ENCODE data around the gene MFAP3. TPM values are rescaled to one million over a fixed set of nuclear protein-coding genes. Genes with fewer than 3 reads are reported as not detected.

MFAP3 gene
- total RNA-seq, 1 experiment from 2014 or later, result 87.4 TPM

- Histone ChIP-seq H3K27me3 (replicated peaks) (no peaks in the 10 kb centered on the region), H3K36me3 (peaks cover 8% of the 10 kb centered on the region), H3K27ac (no peak overlapping the region), H3K4me1 (replicated peaks) (peaks cover 3% of the 10 kb centered on the region), H3K4me3 (no peak overlapping the region), H3K9me3 (replicated peaks) (no peaks in the 10 kb centered on the region)
- no peak for DNase-seq (ENCODE audit: low read depth in 1 of 2, low spot score in 2 of 2)
Observed at GRCh38 chr5:154034944-154035343, 3.8 kb upstream of the MFAP3 start.

- Histone ChIP-seq H3K9me3 (replicated peaks) (no peaks in the 10 kb centered on the region), H3K27me3 (replicated peaks) (no peaks in the 10 kb centered on the region), H3K36me3 (peaks cover 10% of the 10 kb centered on the region), H3K4me1 (replicated peaks) (peaks cover 3% of the 10 kb centered on the region), H3K4me3 (peak overlapping the region; percentile 73), H3K27ac (peak overlapping the region; percentile 52)
- no peak for DNase-seq (ENCODE audit: low read depth in 1 of 2, low spot score in 2 of 2)
Observed at GRCh38 chr5:154038261-154038706, 483 bp upstream of the MFAP3 start.

DNA sequence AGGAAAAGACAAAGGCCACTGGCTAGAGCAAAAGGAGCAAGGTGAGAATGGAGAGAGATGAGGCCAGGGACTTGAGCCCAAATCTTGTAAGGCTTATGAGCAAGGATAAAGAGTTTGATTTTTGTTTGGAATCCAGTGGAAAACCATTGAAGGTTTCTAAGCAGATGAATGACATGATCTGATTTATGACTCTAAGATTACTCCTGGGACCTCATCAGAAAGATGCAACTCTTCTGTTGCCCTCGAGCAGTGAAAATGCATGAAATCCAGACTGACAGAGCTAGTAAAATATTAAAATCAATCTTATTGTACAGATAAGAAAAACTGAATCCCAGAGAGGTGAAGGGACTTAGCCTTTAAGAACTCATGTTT, 677 bp downstream of the MFAP3 start:
- DNase-seq (ENCODE audit: low read depth in 1 of 2, low spot score in 2 of 2), result no peak
- H3K4me3 ChIP-seq, result peak overlapping the region; percentile 73
- H3K27me3 ChIP-seq (replicated peaks), result no peaks in the 10 kb centered on the region
- H3K4me1 ChIP-seq (replicated peaks), result peaks cover 3% of the 10 kb centered on the region
- peak overlapping the region; percentile 52; the same call in 1 of the 2 replicates for H3K27ac ChIP-seq
- H3K9me3 ChIP-seq (replicated peaks), result no peaks in the 10 kb centered on the region
- H3K36me3 ChIP-seq, result peaks cover 15% of the 10 kb centered on the region

DNA sequence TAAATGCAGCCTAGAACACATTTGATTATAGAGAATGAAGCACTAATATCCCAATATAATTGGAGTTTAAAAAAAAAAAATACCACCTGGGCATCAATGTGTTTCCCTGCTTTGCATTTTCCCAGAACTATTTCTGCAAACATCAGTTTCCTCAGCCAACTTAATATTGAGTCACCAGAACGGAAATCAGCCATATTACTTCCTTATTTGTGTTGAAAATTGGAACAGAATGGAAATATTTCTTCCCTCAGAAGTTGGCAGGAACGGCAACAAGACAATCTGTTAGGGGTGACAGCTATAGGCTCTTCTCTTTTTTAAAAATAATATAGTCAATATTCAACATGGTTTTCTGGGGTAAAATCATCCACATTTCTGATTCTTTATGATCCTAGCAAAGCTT, 4.0 kb downstream of the MFAP3 start:
- no peak for DNase-seq (ENCODE audit: low read depth in 1 of 2, low spot score in 2 of 2)
- no peak overlapping the region for H3K4me3 ChIP-seq

GRCh38 chr5:154044099-154044498, 5.3 kb downstream of the MFAP3 start:
- Histone ChIP-seq H3K4me1 (replicated peaks) (peaks cover 3% of the 10 kb centered on the region; the same call in 1 of the 2 replicates), H3K36me3 (peaks cover 14% of the 10 kb centered on the region), H3K9me3 (replicated peaks) (no peaks in the 10 kb centered on the region), H3K4me3 (no peak overlapping the region), H3K27me3 (replicated peaks) (no peaks in the 10 kb centered on the region), H3K27ac (no peak overlapping the region)
- no peak for DNase-seq (ENCODE audit: low read depth in 1 of 2, low spot score in 2 of 2)

More for the DNA sequence above, 4.0 kb downstream of the MFAP3 start:
- H3K27ac ChIP-seq, result no peak overlapping the region
- H3K9me3 ChIP-seq (replicated peaks), result no peaks in the 10 kb centered on the region
- H3K36me3 ChIP-seq, result peaks cover 22% of the 10 kb centered on the region
- H3K4me1 ChIP-seq (replicated peaks), result peaks cover 3% of the 10 kb centered on the region
- no peaks in the 10 kb centered on the region for H3K27me3 ChIP-seq (replicated peaks)

DNA sequence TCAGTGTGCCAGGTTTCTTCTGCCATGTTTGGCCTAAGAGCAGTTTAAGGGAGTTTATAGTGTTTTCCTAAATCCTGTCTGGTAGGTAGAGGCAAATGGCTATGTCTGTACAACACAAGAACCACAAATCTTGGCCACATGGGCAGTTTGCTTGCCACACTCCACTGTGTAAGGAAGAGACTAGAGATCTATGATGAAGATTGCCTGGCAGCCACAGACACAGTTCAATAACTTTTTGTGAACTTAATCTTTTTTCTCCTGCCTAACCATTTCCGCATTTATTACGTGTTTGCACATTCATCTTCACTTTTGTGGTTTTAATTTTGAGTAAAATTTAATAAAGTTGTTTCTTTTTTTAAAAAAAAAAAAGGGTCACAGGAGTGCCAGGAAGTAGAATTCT, 5.8 kb downstream of the MFAP3 start:
- no peak overlapping the region for H3K27ac ChIP-seq
- H3K4me1 ChIP-seq (replicated peaks), result peaks cover 2% of the 10 kb centered on the region; the same call in 1 of the 2 replicates
- peaks cover 14% of the 10 kb centered on the region for H3K36me3 ChIP-seq
- H3K9me3 ChIP-seq (replicated peaks), result no peaks in the 10 kb centered on the region
- H3K27me3 ChIP-seq (replicated peaks), result no peaks in the 10 kb centered on the region
- no peak for DNase-seq (ENCODE audit: low read depth in 1 of 2, low spot score in 2 of 2)
- H3K4me3 ChIP-seq, result no peak overlapping the region

DNA sequence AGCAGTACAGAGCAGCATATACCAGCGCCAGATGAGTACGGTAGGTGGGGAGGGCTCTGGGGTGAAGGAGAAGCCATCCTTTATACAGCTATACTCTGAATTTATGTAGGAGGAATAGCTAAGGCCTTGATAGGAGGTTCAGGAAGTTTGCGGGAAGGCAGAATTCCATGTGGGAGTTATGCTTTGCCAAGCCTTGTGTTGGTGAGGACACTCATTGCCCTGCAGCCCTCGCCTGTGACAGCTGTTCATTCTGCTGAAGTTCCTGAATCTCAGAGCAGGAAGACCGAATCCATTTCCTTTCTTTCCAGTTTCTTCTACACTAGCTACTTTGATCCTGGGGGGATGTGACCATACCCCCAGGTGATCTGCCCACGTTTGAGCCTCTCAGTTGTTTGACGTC, 7.7 kb downstream of the MFAP3 start:
- H3K36me3 ChIP-seq, result peaks cover 29% of the 10 kb centered on the region
- no peak for DNase-seq (ENCODE audit: low read depth in 1 of 2, low spot score in 2 of 2)
- no peaks in the 10 kb centered on the region for H3K27me3 ChIP-seq (replicated peaks)
- no peak overlapping the region for H3K4me3 ChIP-seq
- H3K27ac ChIP-seq, result no peak overlapping the region
- H3K4me1 ChIP-seq (replicated peaks), result no peaks in the 10 kb centered on the region
- H3K9me3 ChIP-seq (replicated peaks), result no peaks in the 10 kb centered on the region

DNA sequence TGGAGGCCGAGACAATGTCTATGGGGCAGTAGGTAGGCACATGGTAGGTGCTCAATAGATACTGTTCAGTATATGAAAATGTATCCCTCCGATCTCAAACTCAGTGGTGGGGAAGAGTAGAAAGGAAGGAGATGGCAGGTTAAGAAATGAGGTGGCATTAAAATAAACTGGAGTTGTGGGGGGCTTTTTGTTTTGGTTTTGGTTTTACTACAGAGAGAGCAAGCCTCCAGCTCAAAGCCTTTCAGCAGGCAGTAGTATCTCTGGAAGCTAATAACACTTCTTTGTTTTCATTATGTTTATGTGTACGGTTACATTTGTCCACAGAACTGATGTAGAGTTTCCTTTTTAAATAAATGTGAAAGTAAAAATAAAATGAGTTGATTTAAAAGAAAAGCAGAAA, 8.6 kb downstream of the MFAP3 start:
- H3K36me3 ChIP-seq, result peaks cover 27% of the 10 kb centered on the region
- DNase-seq (ENCODE audit: low read depth in 1 of 2, low spot score in 2 of 2), result no peak
- H3K4me3 ChIP-seq, result no peak overlapping the region
- H3K4me1 ChIP-seq (replicated peaks), result no peaks in the 10 kb centered on the region
- no peaks in the 10 kb centered on the region for H3K27me3 ChIP-seq (replicated peaks)
- H3K9me3 ChIP-seq (replicated peaks), result no peaks in the 10 kb centered on the region
- H3K27ac ChIP-seq, result no peak overlapping the region

GRCh38 chr5:154049636-154050035, 10.9 kb downstream of the MFAP3 start:
- Histone ChIP-seq H3K9me3 (replicated peaks) (no peaks in the 10 kb centered on the region), H3K4me3 (no peak overlapping the region), H3K27me3 (replicated peaks) (no peaks in the 10 kb centered on the region), H3K36me3 (peaks cover 38% of the 10 kb centered on the region), H3K27ac (no peak overlapping the region), H3K4me1 (replicated peaks) (no peaks in the 10 kb centered on the region)
- DNase-seq (ENCODE audit: low read depth in 1 of 2, low spot score in 2 of 2), result no peak

DNA sequence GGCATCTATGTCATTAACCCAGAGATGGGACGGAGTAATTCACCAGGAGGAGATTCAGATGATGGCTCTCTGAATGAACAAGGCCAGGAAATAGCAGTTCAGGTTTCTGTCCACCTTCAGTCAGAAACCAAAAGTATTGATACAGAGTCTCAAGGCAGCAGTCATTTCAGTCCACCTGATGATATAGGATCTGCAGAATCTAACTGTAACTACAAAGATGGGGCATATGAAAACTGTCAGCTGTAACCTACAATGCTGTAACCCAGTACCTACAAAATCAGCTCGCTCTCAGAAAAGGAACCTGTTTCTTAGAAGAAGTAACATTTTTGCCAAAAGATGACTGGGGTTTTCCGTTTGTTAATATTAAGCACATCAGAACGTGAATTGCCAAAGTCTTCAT, 14.7 kb downstream of the MFAP3 start:
- Histone ChIP-seq H3K27me3 (replicated peaks) (no peaks in the 10 kb centered on the region), H3K4me1 (replicated peaks) (no peaks in the 10 kb centered on the region), H3K9me3 (replicated peaks) (no peaks in the 10 kb centered on the region), H3K27ac (no peak overlapping the region), H3K36me3 (peaks cover 46% of the 10 kb centered on the region), H3K4me3 (no peak overlapping the region)
- no peak for DNase-seq (ENCODE audit: low read depth in 1 of 2, low spot score in 2 of 2)

DNA sequence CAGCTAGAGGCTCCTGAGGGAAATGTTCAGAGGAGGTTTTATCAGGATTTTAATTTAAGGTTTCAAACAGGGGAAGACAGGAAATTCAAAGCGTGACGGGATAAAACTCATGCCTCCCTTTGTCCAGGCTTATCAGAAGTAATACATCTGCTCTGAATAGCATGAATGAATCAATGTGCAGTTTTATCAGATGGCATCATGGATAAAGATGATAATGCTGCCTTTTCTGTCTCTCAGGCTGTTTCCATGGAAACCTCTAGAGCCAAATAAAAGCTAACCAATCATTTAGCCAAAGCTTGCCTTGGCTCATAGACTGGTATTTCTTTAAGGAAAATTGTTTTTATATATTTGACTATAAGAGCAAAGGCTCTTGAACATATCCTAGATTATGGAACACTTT, 16.4 kb downstream of the MFAP3 start:
- Histone ChIP-seq H3K27me3 (replicated peaks) (no peaks in the 10 kb centered on the region), H3K27ac (no peak overlapping the region), H3K9me3 (replicated peaks) (no peaks in the 10 kb centered on the region), H3K36me3 (peaks cover 40% of the 10 kb centered on the region), H3K4me1 (replicated peaks) (no peaks in the 10 kb centered on the region), H3K4me3 (no peak overlapping the region)
- no peak for DNase-seq (ENCODE audit: low read depth in 1 of 2, low spot score in 2 of 2)

DNA sequence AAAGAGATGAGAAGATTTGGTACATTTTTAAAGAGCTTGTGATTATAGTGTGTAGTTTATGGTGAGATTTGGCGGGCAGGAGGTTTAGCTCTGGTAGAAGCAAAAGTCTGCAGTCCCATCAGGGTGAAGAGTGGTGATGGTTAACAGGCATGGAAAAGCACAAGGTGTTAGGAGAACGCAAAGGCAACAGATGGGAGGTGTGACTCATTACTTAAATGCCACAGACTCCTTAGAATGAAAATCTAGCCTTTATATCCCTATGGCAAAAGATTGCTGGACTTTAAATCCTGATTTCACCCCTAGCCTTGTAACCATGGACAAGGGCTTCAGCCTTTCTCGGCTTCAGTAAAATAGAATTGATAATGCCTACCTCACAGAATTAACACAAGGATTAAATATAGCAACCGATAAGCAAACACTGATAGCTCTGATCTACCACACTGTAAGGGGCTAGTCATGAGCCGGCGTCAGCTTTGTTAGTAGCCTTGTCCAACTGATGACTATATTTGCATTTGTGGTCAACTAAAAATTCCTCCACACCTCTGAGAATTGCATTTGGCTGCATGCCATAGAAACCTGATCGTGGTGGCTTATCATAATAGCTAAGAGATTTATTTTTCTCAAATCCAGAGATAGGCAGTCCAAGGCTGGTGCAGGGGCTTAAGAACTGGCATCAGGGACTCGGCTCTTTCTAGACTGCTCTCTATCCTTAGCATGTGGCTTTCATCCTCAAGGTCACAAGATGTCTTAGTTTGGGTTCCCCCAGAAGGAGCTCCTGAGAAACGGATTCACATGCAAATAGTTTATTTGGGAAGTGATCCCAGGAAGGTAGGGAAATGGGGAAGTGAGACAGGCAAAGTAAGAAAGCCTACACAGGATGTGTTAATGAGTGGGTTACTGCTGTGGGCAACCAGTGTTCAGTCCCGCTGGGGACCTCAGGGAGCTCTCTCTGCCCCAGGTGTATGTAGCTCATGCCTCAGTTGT, 19.6 kb downstream of the MFAP3 start:
- DNase-seq (ENCODE audit: low read depth in 1 of 2, low spot score in 2 of 2), result no peak
- H3K27me3 ChIP-seq (replicated peaks), result no peaks in the 10 kb centered on the region
- no peaks in the 10 kb centered on the region for H3K4me1 ChIP-seq (replicated peaks)
- H3K36me3 ChIP-seq, result peaks cover 27% of the 10 kb centered on the region
- H3K9me3 ChIP-seq (replicated peaks), result no peaks in the 10 kb centered on the region
- no peak overlapping the region for H3K4me3 ChIP-seq
- H3K27ac ChIP-seq, result no peak overlapping the region

GRCh38 chr5:154059039-154059430, 20.3 kb downstream of the MFAP3 start:
- no peak for DNase-seq (ENCODE audit: low read depth in 1 of 2, low spot score in 2 of 2)
- H3K27me3 ChIP-seq (replicated peaks), result no peaks in the 10 kb centered on the region
- no peaks in the 10 kb centered on the region for H3K4me1 ChIP-seq (replicated peaks)
- no peak overlapping the region for H3K4me3 ChIP-seq
- no peaks in the 10 kb centered on the region for H3K9me3 ChIP-seq (replicated peaks)
- no peak overlapping the region for H3K27ac ChIP-seq
- peaks cover 20% of the 10 kb centered on the region for H3K36me3 ChIP-seq

GRCh38 chr5:154059583-154059982, 20.8 kb downstream of the MFAP3 start:
- Histone ChIP-seq H3K4me1 (replicated peaks) (no peaks in the 10 kb centered on the region), H3K27ac (no peak overlapping the region), H3K4me3 (no peak overlapping the region), H3K36me3 (peaks cover 15% of the 10 kb centered on the region), H3K27me3 (replicated peaks) (no peaks in the 10 kb centered on the region), H3K9me3 (replicated peaks) (no peaks in the 10 kb centered on the region)
- DNase-seq (ENCODE audit: low read depth in 1 of 2, low spot score in 2 of 2), result no peak
